GM19372 (cell line): Measurements from ENCODE around the gene PDE6G.

Source experiments
- ATAC-seq: cut with Tn5 transposase; IDR thresholded peaks from one replicate; pipeline ENCODE4 v1.9.1; 2021; ENCODE audit warnings: mild to moderate bottlenecking, low read depth, moderate library complexity; ENCODE audit not compliant: unreplicated experiment

Gene PDE6G

DNA sequence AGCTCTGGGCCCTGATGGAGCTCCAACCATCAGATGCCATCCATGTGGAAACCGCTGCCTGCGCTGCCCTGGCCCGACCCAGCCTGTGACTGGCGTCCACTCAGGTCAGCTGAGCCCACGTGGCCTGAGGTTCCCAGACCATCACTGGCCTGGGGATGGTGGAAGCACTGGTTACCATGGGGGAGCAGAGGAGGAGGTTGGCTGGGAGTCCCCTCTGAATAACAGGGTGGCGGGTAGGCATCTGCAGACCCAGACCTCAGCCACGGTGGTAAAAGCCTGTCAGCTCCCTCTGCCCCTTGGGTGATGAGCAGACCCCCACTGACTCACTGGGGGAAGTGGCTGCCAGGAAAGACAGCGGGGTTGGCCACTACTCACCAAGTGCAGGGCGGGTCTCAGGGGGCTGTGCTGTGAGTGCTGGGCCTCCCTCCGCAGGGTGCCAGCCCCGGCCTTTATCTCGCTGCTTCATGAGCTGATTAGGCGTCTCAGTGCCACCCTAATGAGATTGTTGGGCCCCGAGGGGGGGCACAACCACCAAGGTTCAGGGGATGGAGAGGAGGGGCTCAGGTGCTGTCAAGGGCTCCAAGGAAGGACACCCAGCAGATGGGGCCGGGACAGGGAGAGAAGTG is at the start of gene PDE6G:
PDE6G (minus strand) TSS at position 425 of the 626 bp plus-strand sequence. CDS start 3,237 bp downstream, outside the sequence.
- ATAC-seq = no peak

DNA sequence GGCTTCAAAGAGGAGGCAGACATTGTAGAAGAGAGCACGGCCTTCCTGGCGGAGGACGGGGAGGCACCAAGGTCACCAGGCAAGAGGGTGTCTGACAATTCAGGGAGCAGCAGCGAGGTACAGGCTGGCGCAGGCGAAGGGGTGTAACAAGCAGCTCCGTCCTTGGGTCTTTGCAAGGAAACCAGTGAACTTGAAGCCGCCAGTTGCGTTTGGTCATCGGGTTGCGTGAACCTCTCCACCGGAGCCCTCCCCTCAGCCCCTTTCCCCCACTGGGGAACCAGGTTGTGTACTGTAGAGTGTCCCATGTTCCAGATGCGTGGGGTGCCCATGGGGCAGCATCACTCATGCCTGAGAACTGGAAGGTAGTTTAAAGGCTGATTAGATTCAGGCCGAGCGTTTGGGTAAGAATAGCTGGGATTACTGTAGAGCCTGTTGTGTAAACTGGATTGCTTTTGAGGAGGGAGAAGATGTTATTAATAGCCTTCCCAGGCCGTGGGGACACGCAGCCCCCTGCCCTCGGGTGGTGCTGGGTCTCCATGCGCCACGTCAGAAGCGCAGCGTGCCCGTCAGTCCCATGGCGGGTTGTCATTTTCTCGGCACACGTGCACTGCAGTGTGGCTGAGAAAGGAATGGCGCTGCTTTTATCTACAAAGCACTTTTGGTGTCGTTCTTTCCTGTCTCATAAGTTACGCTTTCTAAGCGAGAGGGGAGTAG is 49.3 kb upstream of the PDE6G start:
- ATAC-seq = no peak

DNA sequence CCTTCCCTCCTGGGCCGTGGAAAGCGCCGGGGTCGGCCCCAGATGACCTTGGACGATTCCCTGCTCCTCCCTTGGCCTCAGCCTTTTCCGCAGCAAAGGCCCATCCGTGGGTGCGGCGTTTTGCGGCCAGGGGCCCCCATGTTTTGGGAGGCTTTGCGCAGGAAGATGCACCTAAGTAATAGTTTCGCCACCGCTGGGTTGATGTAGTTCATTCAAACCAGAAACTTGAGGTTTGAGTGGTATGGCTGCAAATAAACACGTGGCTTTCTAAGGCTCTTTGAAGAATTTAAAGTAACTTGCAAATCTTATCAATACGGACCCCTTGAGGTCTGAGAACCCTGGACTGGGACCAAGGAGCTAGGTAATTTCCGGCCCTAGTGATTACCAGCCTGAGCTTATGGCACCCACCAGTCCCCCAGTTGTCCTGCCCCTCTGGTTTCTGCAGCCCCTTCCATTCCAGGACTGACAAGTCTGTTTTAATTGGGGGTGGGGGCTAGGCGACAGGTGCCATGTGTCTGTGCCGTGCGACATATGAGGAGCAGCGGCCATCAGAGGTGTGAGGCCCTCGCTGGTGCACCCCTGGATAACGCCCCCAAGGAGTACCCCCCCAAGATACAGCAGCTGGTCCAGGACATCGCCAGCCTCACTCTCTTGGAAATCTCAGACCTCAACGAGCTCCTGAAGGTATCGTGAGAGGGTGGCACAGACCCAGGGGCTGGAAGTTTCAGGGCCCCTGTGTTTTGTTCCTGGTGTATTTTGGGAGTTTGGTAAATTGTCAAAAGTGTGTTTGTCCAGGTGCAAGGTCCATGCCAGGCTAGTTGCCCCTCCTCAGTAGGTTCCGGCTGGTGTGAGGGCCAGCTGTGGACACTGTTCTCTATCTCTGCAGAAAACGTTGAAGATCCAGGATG is 47.7 kb upstream of the PDE6G start:
- no peak for ATAC-seq

DNA sequence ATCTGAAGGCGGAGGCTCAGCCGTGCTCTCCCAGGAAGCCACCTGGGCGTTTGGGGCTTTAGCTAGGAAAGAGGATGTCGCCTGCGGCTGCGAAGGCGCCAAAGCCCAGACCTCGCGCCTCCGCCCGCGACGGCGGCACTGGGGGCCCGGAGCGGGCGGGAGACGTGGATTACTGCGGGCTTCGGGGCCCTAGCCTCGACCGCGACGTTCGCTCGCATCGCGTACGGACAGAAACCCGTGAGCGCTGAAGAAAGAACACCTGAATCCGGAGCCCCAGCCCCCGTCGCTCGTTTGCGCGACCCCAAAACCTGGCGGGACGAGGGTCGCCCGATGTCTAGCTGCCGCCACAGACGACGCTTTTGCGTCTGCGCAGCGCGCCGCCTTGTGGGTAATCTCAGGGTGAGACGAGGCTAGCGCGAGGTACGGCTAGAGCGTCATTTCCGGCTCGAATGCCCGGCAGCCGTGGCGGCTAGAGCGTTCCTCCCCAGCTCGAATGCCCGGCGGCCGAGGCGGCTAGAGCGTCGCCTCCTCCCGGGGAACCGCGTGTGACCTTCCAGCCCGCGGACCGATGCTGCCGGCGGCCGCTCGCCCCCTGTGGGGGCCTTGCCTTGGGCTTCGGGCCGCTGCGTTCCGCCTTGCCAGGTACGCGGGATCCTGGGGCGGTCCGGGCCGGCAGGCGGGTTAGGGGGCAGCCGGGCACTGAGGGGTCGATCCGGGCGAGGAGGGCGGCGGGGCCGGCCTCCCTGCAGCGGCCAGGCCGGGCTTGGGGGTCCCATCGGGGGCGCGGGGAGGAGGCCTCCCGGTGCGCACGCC is 46.8 kb upstream of the PDE6G start, which contains the start of gene MRPL12:
MRPL12 (plus strand) TSS at position 434 of the 813 bp plus-strand sequence; CDS start at position 569, 135 bp downstream.
- ATAC-seq = peak; percentile 86

DNA sequence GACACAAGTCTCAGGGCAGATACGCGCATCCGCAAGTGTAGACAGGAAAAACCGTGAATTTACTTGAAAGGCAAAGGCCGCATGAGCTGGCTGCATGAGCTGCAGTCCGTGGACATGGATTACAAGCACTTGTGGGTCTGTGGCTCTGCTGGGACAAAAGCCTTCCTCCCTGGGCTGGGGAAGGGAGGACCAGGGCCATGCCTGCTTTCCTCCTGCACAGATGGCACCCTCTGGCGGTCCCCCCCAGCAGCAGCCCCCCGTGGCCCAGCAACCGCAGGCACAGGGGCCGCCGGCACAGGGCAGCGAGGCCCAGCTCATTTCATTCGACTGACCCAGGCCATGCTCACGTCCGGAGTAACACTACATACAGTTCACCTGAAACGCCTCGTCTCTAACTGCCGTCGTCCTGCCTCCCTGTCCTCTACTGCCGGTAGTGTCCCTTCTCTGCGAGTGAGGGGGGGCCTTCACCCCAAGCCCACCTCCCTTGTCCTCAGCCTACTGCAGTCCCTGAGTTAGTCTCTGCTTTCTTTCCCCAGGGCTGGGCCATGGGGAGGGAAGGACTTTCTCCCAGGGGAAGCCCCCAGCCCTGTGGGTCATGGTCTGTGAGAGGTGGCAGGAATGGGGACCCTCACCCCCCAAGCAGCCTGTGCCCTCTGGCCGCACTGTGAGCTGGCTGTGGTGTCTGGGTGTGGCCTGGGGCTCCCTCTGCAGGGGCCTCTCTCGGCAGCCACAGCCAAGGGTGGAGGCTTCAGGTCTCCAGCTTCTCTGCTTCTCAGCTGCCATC is 45.1 kb upstream of the PDE6G start:
- ATAC-seq = no peak

DNA sequence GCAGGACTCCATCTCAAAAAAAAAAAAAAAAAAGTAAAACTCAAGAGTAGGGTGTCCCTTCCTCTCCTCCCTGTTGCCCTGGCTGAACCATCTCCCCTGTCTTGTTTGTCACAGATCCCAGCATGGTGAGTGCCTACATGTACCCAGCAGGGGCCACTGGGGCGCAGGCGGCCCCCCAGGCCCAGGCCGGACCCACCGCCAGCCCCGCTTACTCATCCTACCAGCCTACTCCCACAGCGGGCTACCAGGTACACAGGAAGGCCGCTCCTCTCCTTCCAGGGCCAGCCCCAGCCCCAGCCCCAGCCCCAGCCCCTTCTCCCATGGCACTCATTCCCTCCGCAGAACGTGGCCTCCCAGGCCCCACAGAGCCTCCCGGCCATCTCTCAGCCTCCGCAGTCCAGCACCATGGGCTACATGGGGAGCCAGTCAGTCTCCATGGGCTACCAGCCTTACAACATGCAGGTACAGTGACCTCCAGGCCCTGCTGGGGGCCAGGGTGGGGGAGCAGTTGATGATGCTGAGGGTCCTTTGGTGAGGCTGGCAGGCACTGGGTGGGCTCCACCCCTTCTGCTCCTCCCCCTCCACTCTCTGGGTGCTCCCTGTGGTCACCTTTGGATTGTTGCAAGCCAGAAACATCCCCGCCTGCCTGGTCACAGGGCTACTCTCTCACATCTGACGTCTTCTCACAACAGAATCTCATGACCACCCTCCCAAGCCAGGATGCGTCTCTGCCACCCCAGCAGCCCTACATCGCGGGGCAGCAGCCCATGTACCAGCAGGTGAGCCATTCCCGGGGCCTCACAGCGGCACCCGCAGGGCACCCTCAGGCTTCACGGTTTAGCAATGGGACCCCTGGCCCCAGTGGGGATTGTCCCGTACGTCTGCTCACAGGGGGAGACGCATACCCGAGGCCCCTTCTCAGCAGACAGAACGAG is 44.3 kb upstream of the PDE6G start:
- ATAC-seq = no peak

DNA sequence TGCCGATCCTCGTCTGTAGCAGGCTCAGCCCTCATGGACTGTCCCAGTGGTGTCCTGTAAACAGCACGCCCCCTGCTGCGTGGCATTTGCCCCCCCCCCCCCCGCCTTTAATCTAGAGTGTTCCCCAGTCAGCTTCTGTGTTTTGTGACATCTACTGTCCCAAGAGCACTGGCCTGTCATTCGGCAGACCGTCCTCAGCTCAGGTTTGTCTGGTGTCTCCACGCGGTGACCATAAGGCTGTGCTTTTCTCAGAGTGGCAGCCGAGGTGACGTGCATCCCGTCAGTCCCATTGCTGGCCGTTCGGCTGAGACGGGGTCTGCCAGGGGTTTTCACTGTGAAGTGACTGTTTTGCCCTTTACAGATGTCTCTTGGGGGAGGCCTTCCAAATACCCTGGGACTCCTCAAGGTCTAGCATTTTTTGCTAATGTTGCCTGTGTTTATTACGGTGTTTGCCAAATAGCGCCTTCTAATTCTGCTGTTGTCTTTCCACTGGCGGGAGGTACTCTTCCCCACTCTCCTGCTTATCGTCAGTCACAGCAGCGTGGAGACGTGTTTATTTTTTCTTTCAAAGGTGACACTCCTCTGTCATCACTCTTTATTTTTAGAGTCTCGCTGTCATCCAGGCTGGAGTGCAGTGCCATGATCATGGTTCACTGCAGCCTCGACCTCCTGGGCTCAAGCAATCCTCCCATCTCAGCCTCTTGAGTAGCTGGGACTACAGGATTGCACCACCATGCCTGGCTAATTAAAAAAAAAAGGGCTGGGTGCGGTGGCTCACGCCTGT is 41.1 kb upstream of the PDE6G start:
- ATAC-seq = no peak

DNA sequence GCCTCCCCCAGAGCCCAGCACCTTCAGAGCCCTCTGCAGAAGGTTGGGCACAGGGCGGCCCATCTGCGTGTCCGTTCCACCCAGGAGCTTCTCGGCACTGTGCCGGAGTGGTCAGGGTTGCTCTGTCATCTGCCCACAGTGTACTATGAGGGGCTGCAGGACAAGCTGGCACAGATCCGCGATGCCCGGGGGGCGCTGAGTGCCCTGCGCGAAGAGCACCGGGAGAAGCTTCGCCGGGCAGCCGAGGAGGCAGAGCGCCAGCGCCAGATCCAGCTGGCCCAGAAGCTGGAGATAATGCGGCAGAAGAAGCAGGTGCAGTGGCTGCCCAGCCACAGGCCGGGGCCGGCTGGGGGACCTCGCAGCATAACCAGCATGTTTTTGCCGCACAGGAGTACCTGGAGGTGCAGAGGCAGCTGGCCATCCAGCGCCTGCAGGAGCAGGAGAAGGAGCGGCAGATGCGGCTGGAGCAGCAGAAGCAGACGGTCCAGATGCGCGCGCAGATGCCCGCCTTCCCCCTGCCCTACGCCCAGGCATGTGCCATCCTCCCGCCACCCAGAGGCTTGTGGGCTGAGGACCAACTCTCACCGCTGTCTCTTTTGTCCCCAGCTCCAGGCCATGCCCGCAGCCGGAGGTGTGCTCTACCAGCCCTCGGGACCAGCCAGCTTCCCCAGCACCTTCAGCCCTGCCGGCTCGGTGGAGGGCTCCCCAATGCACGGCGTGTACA is 40.0 kb upstream of the PDE6G start:
- no peak for ATAC-seq

DNA sequence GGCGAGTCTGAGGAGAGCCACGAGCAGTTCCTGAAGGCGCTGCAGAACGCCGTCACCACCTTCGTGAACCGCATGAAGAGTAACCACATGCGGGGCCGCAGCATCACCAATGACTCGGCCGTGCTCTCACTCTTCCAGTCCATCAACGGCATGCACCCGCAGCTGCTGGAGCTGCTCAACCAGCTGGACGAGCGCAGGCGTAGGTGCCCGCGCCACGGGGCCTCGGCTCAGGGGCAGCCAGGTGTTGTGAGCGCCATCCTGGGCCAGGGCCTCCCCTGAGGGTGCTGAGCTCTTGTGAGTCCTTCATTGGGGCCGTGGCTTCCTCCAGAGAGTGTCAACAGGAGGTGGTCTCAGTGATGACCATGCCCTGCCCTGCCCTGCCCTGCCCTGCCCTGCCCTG is 39.5 kb upstream of the PDE6G start:
- no peak for ATAC-seq

DNA sequence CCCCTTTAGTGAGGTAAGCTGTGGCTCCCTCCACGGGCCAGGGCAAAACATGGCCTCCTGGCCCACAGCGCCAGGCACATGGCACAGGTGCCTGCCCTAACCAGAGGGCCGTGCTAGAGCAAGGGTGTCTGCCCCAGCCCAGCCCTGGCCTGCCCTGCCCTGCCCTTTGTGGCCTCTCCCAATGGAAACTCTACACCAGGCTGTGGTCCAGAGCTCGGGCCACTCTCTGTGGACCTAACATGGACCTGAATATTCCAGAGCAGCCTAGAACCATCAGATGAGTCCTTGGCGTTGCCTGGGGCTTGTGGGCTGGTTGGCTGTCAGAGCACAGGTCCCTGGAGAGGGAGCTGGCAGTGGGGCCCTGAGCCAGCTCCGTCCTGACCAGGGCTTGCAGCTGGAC is 38.9 kb upstream of the PDE6G start:
- ATAC-seq = no peak

DNA sequence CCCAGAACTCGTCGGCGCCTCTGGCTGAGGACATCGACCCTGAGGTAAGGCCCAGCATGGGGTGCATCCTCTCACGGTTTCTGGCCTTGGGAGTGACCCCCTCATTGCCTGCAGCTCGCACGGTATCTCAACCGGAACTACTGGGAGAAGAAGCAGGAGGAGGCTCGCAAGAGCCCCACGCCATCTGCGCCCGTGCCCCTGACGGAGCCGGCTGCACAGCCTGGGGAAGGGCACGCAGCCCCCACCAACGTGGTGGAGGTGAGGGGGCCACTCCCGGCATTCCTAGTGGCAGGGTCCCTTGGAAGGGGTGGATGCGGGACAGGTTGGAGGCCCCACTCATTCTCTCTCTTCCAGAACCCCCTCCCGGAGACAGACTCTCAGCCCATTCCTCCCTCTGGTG is 38.5 kb upstream of the PDE6G start:
- no peak for ATAC-seq

DNA sequence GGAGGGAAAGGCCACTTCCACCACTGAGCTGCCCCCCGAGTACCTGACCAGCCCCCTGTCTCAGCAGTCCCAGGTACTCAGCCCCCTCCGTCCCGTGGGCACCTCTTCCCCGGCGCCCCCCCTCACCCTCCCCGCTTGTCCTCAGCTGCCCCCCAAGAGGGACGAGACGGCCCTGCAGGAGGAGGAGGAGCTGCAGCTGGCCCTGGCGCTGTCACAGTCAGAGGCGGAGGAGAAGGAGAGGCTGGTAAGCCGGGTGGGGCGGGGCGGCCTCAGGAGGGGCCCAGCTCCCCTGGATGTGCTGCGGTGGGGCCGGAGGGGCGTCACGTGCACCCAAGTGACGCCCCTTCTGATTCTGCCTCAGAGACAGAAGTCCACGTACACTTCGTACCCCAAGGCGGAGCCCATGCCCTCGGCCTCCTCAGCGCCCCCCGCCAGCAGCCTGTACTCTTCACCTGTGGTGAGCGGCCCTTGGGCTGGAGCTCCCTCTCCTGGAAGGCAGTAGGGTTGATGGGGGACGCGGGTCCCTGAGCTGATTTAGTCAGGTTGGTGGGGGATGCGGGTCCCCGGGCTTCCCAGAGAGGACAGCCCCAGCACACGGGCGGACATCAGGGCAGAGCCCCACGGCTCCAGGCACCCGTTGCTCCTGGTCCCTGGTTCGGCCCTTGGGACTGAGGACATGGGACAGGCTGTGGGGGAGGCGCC is 37.3 kb upstream of the PDE6G start:
- ATAC-seq = no peak

DNA sequence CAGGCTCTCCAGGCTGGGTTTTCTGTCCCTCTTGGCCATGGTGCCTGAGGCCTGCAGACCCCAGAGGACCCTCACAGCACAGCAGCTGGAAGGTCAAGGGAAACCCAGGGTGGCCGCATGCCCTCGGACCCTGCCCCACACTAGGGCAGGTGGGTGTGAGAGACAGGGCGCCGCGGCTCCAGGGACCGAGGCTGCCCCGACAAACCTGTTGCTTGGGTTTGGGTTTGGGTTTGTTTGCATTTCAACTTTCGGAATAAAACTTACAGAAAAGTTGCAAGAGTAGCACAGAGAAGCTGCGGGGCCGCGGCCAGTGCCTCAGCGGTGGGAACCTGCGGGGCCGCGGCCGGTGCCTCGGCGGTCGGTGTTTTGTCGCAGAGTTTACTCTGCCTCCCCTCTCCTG is 35.3 kb upstream of the PDE6G start:
- ATAC-seq = no peak

DNA sequence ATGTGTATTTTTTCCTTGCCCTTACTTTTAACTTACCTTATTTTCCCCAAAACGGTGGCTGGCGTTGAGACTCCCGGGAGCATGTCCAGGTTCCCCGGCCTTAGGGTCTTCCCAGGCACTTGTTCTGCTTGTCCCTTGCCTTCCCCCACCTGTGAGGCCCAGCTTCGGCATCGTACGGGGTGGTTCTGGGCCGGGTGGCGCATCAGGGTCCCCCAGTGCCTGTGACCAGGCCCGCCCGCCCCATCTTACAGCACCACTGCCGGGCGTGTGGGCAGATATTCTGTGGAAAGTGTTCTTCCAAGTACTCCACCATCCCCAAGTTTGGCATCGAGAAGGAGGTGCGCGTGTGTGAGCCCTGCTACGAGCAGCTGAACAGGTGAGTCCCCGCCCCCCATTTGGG is 34.9 kb upstream of the PDE6G start:
- ATAC-seq = no peak

DNA sequence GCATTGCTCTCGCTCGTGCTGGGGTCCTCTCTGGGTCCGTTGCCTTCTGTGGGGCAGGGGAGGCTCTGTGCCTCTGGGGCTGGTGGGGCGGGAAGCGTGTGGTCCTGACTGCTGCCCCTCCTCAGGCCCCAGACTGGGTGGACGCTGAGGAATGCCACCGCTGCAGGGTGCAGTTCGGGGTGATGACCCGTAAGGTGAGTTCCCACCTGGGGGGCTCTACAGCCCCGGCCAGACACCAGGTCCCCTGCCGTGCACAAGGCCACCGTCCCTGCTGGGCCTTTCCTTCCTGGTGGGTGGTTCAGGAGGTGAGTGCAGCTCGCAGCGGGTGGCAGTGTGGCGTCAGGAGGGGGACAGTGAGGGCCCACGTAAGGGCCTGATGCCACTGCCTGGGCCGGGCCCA is 34.2 kb upstream of the PDE6G start:
- ATAC-seq = no peak

DNA sequence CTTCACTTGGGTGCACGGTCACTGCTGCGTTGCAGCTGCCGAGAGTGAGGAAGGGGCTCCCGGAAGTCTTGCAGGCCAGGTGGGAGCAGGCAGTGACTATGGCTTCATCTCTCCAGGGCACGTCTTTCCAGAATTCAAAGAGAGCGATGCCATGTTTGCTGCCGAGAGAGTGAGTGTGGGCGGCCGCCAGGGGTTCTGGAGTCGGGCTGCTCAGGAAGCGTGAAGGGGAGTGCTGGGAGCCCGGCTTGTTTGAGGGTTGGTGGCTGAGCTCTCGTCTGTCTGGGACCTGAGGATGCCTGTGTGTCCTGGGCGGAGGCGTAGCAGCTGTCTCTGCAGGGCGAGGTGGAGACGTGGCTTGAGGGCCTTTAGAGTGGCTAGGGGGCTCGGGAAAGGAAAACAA is 33.7 kb upstream of the PDE6G start:
- no peak for ATAC-seq

DNA sequence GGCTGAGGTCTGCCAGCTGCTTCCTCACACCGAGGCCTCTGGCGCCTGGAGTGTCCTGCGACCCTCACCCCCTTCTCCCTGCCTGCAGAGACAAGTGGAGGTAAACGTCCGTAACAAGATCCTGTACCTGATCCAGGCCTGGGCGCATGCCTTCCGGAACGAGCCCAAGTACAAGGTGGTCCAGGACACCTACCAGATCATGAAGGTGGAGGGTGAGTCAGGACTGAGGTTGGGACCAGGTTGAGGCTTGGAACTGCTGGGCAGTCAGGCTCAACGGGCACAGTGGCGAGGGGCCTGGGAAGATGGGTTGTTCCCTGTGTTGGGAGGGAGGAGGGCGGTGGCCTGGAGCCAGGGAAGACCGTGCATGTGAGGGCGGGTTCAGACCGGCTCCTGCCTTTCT is 32.3 kb upstream of the PDE6G start:
- no peak for ATAC-seq
